Mesodermal cell (in vitro differentiated cells): ENCODE data around the gene LMAN2L.

ENCODE experiments used
- H3K27ac ChIP-seq: 2 replicates; pipeline ENCODE4 v1.7.0; 2013; ENCODE audit warnings: mild to moderate bottlenecking, low read depth, low read length, moderate library complexity; ENCODE audit not compliant: severe bottlenecking
- H3K36me3 ChIP-seq: 2 replicates; pipeline ENCODE4 v1.7.1; 2013; ENCODE audit warnings: mild to moderate bottlenecking, low read length, moderate library complexity; ENCODE audit not compliant: control insufficient read depth, insufficient read depth
- H3K4me1 ChIP-seq: one replicate; pipeline ENCODE4 v1.7.1; 2013; ENCODE audit warnings: mild to moderate bottlenecking, low read length; ENCODE audit not compliant: insufficient read depth, control insufficient read depth, poor library complexity, severe bottlenecking
- H3K4me3 ChIP-seq: 2 replicates; pipeline ENCODE4 v1.7.0; 2013; ENCODE audit warnings: low read length, control low read depth, mild to moderate bottlenecking; ENCODE audit not compliant: insufficient read depth, poor library complexity, severe bottlenecking; ENCODE audit errors: extremely low read depth
- H3K9me3 ChIP-seq: 2 replicates; pipeline ENCODE4 v1.7.1; 2013; ENCODE audit warnings: mild to moderate bottlenecking, low read length, moderate library complexity; ENCODE audit not compliant: control insufficient read depth
- WGBS, 2 experiments: methylation state at CpG; one replicate each; pipeline ENCODE4 v1.1.5; 2013; ENCODE audit warnings: missing lambda C conversion rate in 2 of 2; ENCODE audit not compliant: insufficient coverage in 2 of 2; 5-methylcytosine and 5-hydroxymethylcytosine counted together

Gene LMAN2L

DNA sequence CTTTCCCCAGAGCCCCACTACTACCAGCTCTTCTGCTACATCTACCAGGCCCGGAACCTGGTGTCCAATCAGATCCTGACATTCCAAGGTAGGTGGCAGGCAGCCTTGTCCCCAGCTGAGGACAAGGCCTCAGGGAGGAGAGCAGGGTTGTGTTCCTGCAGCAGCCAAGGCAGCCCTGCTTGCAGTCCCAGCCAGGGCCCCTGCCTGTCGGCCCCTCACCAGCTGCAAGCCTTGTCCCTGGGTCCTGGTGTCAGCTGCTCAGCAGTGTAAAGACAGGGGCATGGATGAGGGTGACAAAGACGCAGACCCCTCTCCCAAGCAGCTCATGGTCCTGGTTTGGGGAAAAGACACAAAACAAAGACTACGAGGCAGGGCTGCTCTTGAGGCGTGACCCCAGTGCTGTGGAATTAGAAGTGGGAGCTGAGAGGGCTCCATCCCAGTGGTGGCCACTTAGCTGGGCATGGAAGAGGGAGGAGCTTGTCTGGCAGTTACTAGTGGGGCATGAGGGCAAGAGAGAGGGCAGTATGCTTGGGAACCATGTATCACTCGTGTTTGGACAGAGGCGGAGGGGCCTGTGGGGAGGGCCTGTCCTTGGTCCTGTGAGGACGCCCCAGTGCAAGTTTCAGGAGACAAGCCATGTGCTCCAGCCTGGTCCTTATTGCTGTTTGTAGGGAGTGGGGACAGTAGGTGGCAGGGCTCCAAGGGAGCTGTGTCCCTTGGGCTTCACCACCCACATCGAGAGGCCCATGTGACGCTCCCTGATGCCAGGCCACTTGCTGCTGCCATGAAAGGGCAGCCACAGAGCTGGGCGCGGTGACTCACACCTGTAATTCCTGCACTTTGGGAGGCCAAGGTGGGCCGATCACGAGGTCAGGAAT is 47.5 kb downstream of the LMAN2L start:
- no peak overlapping the region for H3K4me3 ChIP-seq
- H3K27ac ChIP-seq: no peak overlapping the region
- 93% methylated on average over 11 to 14 of the region's 14 CpGs for WGBS, 2 experiments
- H3K4me1 ChIP-seq: no peaks in the 10 kb centered on the region
- H3K36me3 ChIP-seq: no peaks in the 10 kb centered on the region
- no peaks in the 10 kb centered on the region for H3K9me3 ChIP-seq

DNA sequence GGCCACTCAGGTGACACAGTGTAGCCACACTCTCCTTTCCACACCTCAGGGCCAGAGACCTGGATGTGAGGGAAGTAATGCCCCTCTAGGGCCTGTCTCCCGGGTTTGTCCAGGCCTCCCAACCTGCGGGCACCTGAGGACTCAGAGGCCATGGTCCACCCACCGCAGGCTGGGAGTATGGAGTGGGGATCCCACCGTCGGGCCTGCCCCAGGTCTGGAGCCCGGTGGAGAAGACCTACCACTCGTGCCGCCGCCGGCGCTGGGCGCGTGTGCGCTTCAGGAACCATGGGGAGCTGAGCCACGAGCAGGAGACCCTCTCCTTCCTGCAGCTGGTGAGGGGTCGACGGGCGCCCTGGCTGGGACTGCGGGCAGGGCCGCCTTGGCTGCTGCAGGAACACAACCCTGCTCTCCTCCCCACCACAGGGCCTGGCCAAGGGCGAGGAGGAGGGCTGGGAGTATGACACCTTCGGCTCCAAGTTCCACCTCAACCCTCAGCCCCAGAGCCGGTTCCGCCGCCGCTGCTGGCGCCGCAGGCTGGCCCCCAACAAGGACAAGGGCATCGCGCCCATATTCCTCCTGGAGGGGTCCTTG is 48.7 kb downstream of the LMAN2L start:
- WGBS, 2 experiments: 88 to 94% methylated on average over 7 to 24 of the region's 30 CpGs
- Histone ChIP-seq H3K9me3 (no peaks in the 10 kb centered on the region), H3K4me1 (no peaks in the 10 kb centered on the region), H3K4me3 (no peak overlapping the region), H3K27ac (no peak overlapping the region), H3K36me3 (no peaks in the 10 kb centered on the region)

DNA sequence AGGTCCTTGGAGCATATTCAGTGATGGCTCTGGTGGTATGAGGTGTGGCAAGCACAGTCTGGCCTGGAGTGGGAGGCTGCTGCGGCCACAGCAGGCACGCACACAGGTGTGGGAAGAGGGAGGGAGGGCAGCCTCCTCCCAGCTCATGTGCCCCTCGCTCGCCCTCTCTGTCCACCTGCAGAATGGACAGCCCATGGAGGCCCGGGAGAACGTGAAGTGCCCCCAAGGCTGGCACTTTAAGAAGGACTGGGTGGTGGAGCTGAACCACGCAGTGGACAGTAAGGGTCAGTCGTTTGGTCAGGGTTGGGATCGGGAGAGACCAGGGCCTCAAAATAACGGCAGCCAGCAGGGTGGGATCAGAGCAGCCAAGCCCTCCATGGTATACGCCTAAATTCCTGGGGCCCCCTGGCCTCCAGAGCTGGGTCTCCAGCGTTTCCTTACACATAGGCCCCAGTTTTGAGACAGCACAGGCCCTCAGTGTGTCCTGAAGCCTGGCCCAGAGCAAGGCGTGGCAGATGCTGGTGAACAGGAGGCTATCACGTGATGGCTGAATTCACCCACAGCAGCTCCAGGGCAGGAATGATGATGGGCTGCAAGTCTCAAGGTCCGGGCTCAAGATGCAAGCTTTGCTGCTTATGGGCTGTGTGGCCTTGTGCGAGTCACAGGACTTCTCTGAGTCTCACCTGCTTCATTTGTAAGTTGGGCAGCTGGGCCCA is 49.4 kb downstream of the LMAN2L start:
- no peaks in the 10 kb centered on the region for H3K4me1 ChIP-seq
- no peaks in the 10 kb centered on the region for H3K9me3 ChIP-seq
- 89 to 90% methylated on average over 15 of the region's 16 CpGs for WGBS, 2 experiments
- H3K27ac ChIP-seq: no peak overlapping the region
- H3K4me3 ChIP-seq: no peak overlapping the region
- no peaks in the 10 kb centered on the region for H3K36me3 ChIP-seq

DNA sequence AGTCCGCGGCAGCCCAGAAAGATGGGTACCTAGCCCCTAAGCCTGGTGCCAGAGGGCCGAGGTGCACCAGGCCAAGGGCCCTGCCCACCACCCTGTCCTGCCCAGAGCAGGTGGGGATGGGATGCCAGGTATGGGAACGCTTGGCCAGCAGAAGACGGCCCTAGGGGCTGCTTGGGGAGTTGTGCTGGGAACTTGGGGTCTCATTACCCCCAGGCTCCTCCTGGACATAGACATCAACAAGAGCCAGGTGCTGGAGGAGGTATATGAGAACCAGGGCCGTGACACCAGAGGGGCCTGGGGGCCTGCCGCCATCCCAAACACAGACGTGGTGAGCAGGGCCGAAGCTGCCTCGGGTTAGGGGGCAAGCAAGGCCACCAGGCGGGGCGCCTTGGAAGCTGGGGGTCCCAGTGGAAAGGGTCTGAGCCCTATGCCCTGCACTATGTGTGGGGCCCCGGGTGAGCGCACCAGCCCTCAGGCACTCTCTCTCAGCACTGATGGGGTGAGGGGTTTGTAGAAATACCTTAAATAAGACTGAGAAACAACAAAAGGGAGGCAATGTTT is 50.4 kb downstream of the LMAN2L start:
- WGBS, 2 experiments: 88 to 92% methylated on average over 11 to 12 of the region's 14 CpGs
- Histone ChIP-seq H3K9me3 (no peaks in the 10 kb centered on the region), H3K36me3 (no peaks in the 10 kb centered on the region), H3K4me1 (no peaks in the 10 kb centered on the region), H3K27ac (no peak overlapping the region), H3K4me3 (no peak overlapping the region)

DNA sequence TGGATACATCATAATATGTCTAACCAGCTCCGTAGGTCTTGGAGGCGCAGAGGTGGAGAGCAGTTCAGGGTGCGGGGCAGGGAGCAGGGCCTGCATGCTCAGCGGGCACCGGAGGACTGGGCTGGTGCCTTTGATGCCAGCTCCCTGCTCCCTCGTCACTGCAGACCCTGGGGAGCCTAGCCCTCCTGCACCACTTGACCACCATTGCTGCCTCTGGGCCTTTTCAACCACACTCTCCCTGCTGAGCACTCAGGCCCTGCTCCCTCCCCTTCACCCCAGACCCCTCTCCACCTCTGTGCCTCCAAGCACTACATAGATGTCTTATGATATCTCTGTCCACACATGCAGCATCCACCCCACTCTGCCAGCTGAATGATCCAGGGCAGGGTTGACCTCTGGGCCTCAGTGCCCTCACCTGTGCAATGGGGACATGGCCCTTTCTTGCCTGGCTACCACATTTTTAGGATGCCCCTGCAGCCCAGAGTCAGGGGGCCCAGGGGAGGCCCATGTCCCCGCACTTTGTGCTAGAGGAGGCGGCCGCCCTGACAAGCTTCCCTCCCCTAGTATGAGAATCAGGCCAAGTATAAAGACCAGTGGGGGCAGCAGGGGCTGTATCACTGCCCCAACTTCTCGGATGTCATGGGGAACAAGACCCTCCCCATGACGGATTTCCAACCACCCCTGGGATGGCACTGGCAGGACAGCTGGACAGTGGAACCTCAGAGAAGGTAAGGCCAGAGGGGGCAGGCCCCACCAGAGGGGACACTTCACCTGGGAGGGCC is 51.0 kb downstream of the LMAN2L start:
- Histone ChIP-seq H3K36me3 (no peaks in the 10 kb centered on the region), H3K4me3 (no peak overlapping the region)
- WGBS, 2 experiments: 95 to 98% methylated on average over 10 of the region's 11 CpGs

DNA sequence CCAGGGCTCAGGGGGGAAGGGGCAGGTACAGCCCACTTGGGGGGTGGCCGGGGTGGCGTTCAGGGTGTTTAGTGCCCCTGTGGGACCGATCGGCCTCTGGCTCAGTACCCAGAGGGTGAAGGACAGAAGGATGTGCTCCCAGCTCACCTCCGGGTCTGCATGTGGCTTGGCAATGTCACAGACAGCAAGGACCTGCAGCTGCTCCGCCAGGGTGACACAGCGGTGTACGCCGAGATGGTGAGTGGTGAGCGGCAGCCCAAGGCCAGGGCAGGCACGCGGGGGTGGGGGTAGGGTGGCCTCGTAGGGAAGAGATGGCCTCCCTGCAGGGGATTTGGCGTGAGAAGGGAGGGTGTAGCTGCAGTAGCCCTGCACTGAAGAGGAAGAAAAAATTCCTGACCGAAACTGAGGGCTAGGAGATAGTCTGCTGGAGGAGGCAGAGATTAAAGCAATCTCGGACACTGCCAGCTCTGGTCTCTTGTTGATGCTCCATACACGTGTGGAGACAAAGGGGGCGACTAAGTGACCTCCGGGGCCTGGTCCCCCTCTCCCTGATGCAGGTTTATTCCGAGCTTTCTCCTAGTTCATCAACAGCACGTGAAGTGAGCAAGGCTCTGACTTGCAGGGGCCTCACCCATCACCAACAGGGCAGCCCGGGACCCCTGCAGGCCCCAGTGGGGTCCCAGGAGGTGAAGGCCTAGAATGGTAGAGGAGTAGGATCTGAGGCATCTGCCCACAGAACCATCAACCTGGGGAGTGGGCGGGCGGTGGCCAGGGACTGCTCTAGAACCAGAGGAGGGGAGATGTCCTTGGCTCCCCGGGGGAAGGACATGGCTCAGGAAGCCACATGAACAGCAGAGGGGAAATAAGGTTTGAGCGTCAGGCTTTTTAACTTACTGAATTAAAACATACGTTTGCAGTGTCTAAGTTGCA is 51.9 kb downstream of the LMAN2L start:
- 76 to 83% methylated on average over 23 to 25 of the region's 27 CpGs for WGBS, 2 experiments
- no peak overlapping the region for H3K4me3 ChIP-seq
- H3K27ac ChIP-seq: no peak overlapping the region
- H3K9me3 ChIP-seq: no peaks in the 10 kb centered on the region
- H3K36me3 ChIP-seq: no peaks in the 10 kb centered on the region
- H3K4me1 ChIP-seq: no peaks in the 10 kb centered on the region

More for the DNA sequence above, 51.0 kb downstream of the LMAN2L start:
- Histone ChIP-seq H3K27ac (no peak overlapping the region), H3K9me3 (no peaks in the 10 kb centered on the region), H3K4me1 (no peaks in the 10 kb centered on the region)

DNA sequence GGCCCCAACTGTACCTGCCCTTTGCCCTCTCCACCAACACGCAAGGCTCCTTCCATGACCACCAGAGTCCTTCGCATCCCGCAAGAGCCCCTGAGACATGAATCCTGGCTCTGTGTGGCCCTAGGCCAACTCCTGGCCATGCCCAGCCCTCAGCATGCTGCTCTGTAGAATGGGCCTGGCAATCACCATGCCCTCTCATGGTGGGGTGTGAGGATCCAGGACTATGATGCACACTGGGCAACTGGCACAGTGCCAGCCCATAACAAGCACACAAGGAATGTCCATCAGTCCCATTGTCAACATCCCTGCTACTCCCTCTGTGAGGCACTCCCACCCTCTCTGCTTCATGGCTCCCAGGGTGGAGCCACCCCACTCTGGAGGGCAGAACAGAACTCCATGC is 52.6 kb downstream of the LMAN2L start:
- no peak overlapping the region for H3K4me3 ChIP-seq
- WGBS, 2 experiments: 97 to 100% methylated on average over 1 to 3 of the region's 3 CpGs

DNA sequence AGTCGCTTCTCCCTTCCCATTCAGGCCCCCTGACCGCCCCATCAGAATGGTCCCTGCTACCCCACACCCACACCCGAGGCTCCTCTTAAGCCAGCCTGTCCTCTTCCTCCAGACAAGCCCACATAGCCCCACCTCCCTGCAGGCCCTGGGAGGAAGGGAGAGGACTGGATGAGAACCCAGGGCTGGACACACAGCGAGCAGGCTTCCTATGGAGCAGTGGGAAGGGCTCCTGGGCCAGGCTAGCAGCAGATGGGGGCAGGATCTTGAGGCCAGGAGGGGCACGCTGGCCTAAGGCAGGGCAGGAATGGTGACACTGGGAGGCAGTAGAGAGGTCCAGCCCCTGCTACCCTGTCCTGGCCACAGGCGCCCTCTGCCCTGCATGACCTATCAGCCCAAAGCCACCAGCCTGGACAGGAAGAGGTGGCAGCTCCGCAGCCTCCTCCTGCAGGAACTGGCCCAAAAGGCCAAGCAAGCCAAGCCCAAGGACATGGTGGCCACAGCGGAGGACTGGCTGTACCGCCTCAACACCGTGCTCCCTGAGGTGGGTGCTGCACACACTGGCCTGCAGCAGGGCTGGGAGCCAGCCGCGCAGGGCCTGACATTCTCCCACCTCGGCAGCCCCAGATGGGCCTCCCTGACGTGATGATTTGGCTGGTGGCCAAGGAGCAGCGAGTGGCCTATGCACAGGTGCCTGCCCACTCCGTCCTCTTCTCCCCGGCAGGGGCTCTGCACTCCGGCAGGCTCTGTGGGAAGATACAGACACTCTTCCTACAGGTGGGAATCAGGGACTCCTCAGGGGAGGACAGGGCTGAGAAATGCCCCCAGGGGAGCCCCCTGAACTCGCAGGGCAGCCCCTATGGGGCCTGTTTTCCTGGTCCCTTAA is 54.0 kb downstream of the LMAN2L start:
- Histone ChIP-seq H3K4me3 (no peak overlapping the region), H3K27ac (no peak overlapping the region), H3K36me3 (no peaks in the 10 kb centered on the region), H3K9me3 (no peaks in the 10 kb centered on the region), H3K4me1 (no peaks in the 10 kb centered on the region)
- 86 to 89% methylated on average over 15 to 19 of the region's 19 CpGs for WGBS, 2 experiments

More for the DNA sequence above, 52.6 kb downstream of the LMAN2L start:
- no peaks in the 10 kb centered on the region for H3K9me3 ChIP-seq
- H3K27ac ChIP-seq: no peak overlapping the region
- no peaks in the 10 kb centered on the region for H3K4me1 ChIP-seq
- H3K36me3 ChIP-seq: no peaks in the 10 kb centered on the region
